K562 (cell line): ENCODE results near the gene ERVFRD-1.

Source experiments
- ADNP ChIP-seq: fragments of 200-800 bp; sonication (Bioruptor generic); IDR thresholded peaks from 2 replicates; pipeline ENCODE4 v1.6.1; 2016; ENCODE audit warnings: missing genetic modification characterization, missing compliant biosample characterization
- GTF2E2 ChIP-seq: fragments of 200-800 bp; sonication (Bioruptor generic); IDR thresholded peaks from 2 replicates; pipeline ENCODE4 v1.6.1; 2016; ENCODE audit warnings: missing genetic modification characterization, missing compliant biosample characterization
- POLR2A ChIP-seq: fragments of 450-650 bp; conservative IDR thresholded peaks from 2 replicates; pipeline ENCODE4 v1.6.1; 2016
- RBBP5 ChIP-seq: fragments of 200-600 bp; sonication (generic); IDR thresholded peaks from 2 replicates; pipeline ENCODE4 v1.6.1; 2012; ENCODE audit warnings: borderline replicate concordance, mild to moderate bottlenecking, low read length, control low read depth, inconsistent platforms; ENCODE audit not compliant: insufficient read depth, poor library complexity, severe bottlenecking
- RCOR1 ChIP-seq, 2 experiments: IDR thresholded peaks; 2 replicates each; pipeline ENCODE4 v1.6.1; 2012; ENCODE audit warnings: low read depth in 2 of 2, low read length in 2 of 2, borderline replicate concordance in 1 of 2, improper control_type of control experiment in 1 of 2
- RUNX1 ChIP-seq: sonication (generic); IDR thresholded peaks from 2 replicates; pipeline ENCODE4 v1.6.1; 2016; ENCODE audit warnings: antibody characterized with exemption, low read depth
- SMC3 ChIP-seq: conservative IDR thresholded peaks from 2 replicates; pipeline ENCODE4 v1.6.1; 2011; ENCODE audit warnings: low read depth, low read length, improper control_type of control experiment; ENCODE audit not compliant: insufficient read depth

- no peak for TF ChIP-seq ADNP (tag)
- TF ChIP-seq RBBP5: no peak
- TF ChIP-seq RUNX1: no peak
- no peak for TF ChIP-seq SMC3
- TF ChIP-seq RCOR1 (IDR thresholded peaks at IDR 0.05; ENCODE audit: borderline replicate concordance in 1 of 2, low read depth in 2 of 2, low read length in 2 of 2): no peak
- TF ChIP-seq GTF2E2 (tag): peak; percentile 73
- no peak; the same call in none of the 2 replicates for TF ChIP-seq POLR2A
These were observed 18.2 kb downstream of the ERVFRD-1 start for GRCh38 chr6:11093376-11093625.
